H1 (cell line): ENCODE results near the gene RIN1. TPM values are rescaled to one million over a fixed set of nuclear protein-coding genes. Genes with fewer than 3 reads are reported as not detected.
A peak's percentile ranks its signal among the peaks of the same experiment; 100 is the strongest.

Source experiments
- CTCF ChIA-PET: fragments of 300-600 bp; sonication (Branson Sonifier 250); formaldehyde crosslinking; loops from one replicate; lab custom pipeline; 2021; ENCODE audit not compliant: partially characterized antibody; lab: Charles Lee
- POLR2A ChIA-PET: fragments of 300-600 bp; sonication (Branson Sonifier 250); formaldehyde crosslinking; loops from one replicate; lab custom pipeline; 2021; ENCODE audit warnings: inconsistent platforms; ENCODE audit not compliant: partially characterized antibody; lab: Charles Lee
- DNase-seq, 2 experiments: peaks; one replicate each; pipeline versions ENCODE4 v3.0.0 to v3.0.0-alpha.2; 2010 to 2022; ENCODE audit warnings: low spot score in 2 of 2, low read depth in 1 of 2, mixed read lengths in 1 of 2
- FAIRE-seq: peaks from 2 replicates; lab custom pipeline; 2011; peaks lifted over from hg19 to GRCh38; lab: Jason Lieb, UNC
- H2AFZ ChIP-seq: 2 replicates; pipeline ENCODE4 v1.8.1; 2012; ENCODE audit warnings: low read length, inconsistent platforms
- H2AK5ac ChIP-seq: 2 replicates; pipeline ENCODE4 v1.6.1; 2013; ENCODE audit warnings: low read depth, low read length
- H2BK120ac ChIP-seq: replicated peaks from 2 replicates; pipeline ENCODE3; 2013; ENCODE audit warnings: low read depth, low read length, inconsistent platforms
- H2BK12ac ChIP-seq: 2 replicates; pipeline ENCODE4 v1.6.1; 2013; ENCODE audit warnings: low read depth, low read length
- H2BK15ac ChIP-seq: 2 replicates; pipeline ENCODE4 v1.6.1; 2013; ENCODE audit warnings: low read length
- H2BK20ac ChIP-seq: 2 replicates; pipeline ENCODE4 v1.6.1; 2013; ENCODE audit warnings: low read length
- H2BK5ac ChIP-seq: 2 replicates; pipeline ENCODE4 v1.6.1; 2013; ENCODE audit warnings: low read depth, low read length
- H3K14ac ChIP-seq: 2 replicates; pipeline ENCODE4 v1.6.1; 2013; ENCODE audit warnings: inconsistent platforms; ENCODE audit not compliant: insufficient read length
- H3K18ac ChIP-seq: 2 replicates; pipeline ENCODE4 v1.6.1; 2013; ENCODE audit warnings: low read length; ENCODE audit errors: extremely low read depth
- H3K23ac ChIP-seq: 2 replicates; pipeline ENCODE4 v1.6.1; 2013; ENCODE audit warnings: inconsistent platforms; ENCODE audit not compliant: insufficient read length
- H3K23me2 ChIP-seq: 2 replicates; pipeline ENCODE4 v1.6.1; 2013; ENCODE audit warnings: low read depth, low read length
- H3K27ac ChIP-seq: 2 replicates; pipeline ENCODE4 v1.6.1; 2011; ENCODE audit warnings: low read depth, low read length, inconsistent platforms
- H3K27me3 ChIP-seq, 4 experiments: replicated peaks in 1 of 4; 1 replicate in 1 of 4; 2 replicates in 3 of 4; pipeline versions ENCODE4 v1.6.1 to v1.8.1; 2011 to 2013; ENCODE audit warnings: low read length in 3 of 4, mild to moderate bottlenecking in 3 of 4, inconsistent platforms in 2 of 4, mixed read lengths in 2 of 4, moderate library complexity in 1 of 4; ENCODE audit not compliant: control insufficient read depth in 3 of 4, insufficient read depth in 3 of 4; ENCODE audit errors: extremely low read depth in 1 of 4
- H3K36me3 ChIP-seq, 4 experiments: 2 replicates each; pipeline versions ENCODE4 v1.6.1 to v1.8.1; 2011 to 2013; ENCODE audit warnings: mild to moderate bottlenecking in 4 of 4, low read length in 3 of 4, moderate library complexity in 2 of 4, control low read depth in 1 of 4, inconsistent platforms in 1 of 4; ENCODE audit not compliant: insufficient read depth in 4 of 4, control insufficient read depth in 2 of 4
- H3K4ac ChIP-seq: replicated peaks from 2 replicates; pipeline ENCODE3; 2013; ENCODE audit warnings: low read length, low read depth, mixed read lengths, inconsistent platforms; ENCODE audit not compliant: insufficient read length
- H3K4me1 ChIP-seq, 4 experiments: replicated peaks in 1 of 4; 1 replicate in 1 of 4; 2 replicates in 3 of 4; pipeline versions ENCODE4 v1.6.1 to v1.8.1; 2011 to 2013; ENCODE audit warnings: low read length in 3 of 4, inconsistent platforms in 2 of 4, mixed read lengths in 1 of 4; ENCODE audit not compliant: insufficient read depth in 4 of 4, control insufficient read depth in 3 of 4
- H3K4me2 ChIP-seq, 2 experiments: 2 replicates each; pipeline versions ENCODE4 v1.6.1 to v1.8.1; 2011 to 2013; ENCODE audit warnings: low read depth in 2 of 2, low read length in 2 of 2, control low read depth in 1 of 2, inconsistent platforms in 1 of 2, mild to moderate bottlenecking in 1 of 2; ENCODE audit not compliant: insufficient read depth in 1 of 2
- H3K4me3 ChIP-seq, 4 experiments: fragments of 200-600, 300-600 bp in 1 of 4; sonication (generic), shearing (Covaris generic), sonication (Bioruptor Twin) in 1 of 4; 2 replicates each; pipeline versions ENCODE4 v1.5.1 to v1.8.1; 2011 to 2016; ENCODE audit warnings: low read length in 4 of 4, low read depth in 3 of 4, control low read depth in 2 of 4, inconsistent platforms in 2 of 4, mild to moderate bottlenecking in 2 of 4, mixed read lengths in 1 of 4, moderate library complexity in 1 of 4; ENCODE audit not compliant: insufficient read depth in 2 of 4; ENCODE audit errors: extremely low read depth in 1 of 4
- H3K56ac ChIP-seq: replicated peaks from 2 replicates; pipeline ENCODE3; 2013; ENCODE audit warnings: low read depth, mild to moderate bottlenecking, mixed read lengths, low read length, inconsistent platforms; ENCODE audit not compliant: insufficient read length
- H3K79me1 ChIP-seq: 2 replicates; pipeline ENCODE4 v1.6.1; 2013; ENCODE audit warnings: low read depth, low read length, control low read depth
- H3K79me2 ChIP-seq, 2 experiments: 2 replicates each; pipeline versions ENCODE4 v1.6.1 to v1.8.1; 2012 to 2013; ENCODE audit warnings: low read length in 2 of 2, mild to moderate bottlenecking in 2 of 2, inconsistent platforms in 1 of 2; ENCODE audit not compliant: insufficient read depth in 2 of 2, control insufficient read depth in 1 of 2
- H3K9ac ChIP-seq, 4 experiments: replicated peaks in 1 of 4; 1 replicate in 1 of 4; 2 replicates in 3 of 4; pipeline versions ENCODE4 v1.6.1 to v1.8.1; 2011 to 2013; ENCODE audit warnings: low read depth in 3 of 4, low read length in 3 of 4, control low read depth in 2 of 4, mild to moderate bottlenecking in 2 of 4, moderate library complexity in 2 of 4, inconsistent platforms in 1 of 4; ENCODE audit errors: extremely low read depth in 1 of 4
- H3K9me3 ChIP-seq, 2 experiments: 2 replicates each; pipeline versions ENCODE4 v1.6.1 to v1.8.1; 2012 to 2013; ENCODE audit warnings: mild to moderate bottlenecking in 2 of 2, moderate library complexity in 2 of 2, control low read depth in 1 of 2, inconsistent platforms in 1 of 2, low read depth in 1 of 2, low read length in 1 of 2, mixed read lengths in 1 of 2; ENCODE audit not compliant: insufficient read depth in 2 of 2
- H4K20me1 ChIP-seq, 2 experiments: replicated peaks in 1 of 2; 2 replicates each; pipeline versions ENCODE3 to v1.8.1; 2011 to 2013; ENCODE audit warnings: inconsistent platforms in 2 of 2, low read length in 2 of 2, mild to moderate bottlenecking in 1 of 2; ENCODE audit not compliant: insufficient read depth in 2 of 2, control insufficient read depth in 1 of 2
- H4K5ac ChIP-seq: 2 replicates; pipeline ENCODE4 v1.6.1; 2013; ENCODE audit warnings: low read length, low read depth, mixed read lengths, inconsistent platforms; ENCODE audit not compliant: insufficient read length
- H4K8ac ChIP-seq: 2 replicates; pipeline ENCODE4 v1.8.0; 2013; ENCODE audit warnings: mild to moderate bottlenecking, moderate library complexity, low read length, inconsistent platforms; ENCODE audit not compliant: insufficient read depth; ENCODE audit errors: extremely low read depth
- H4K91ac ChIP-seq: replicated peaks from 2 replicates; pipeline ENCODE3; 2013; ENCODE audit warnings: low read length, mixed read lengths, inconsistent platforms; ENCODE audit not compliant: insufficient read length
- ASH2L ChIP-seq: fragments of 200-600, 300-600 bp; sonication (generic); IDR thresholded peaks from one replicate; pipeline ENCODE4 v1.7.1; 2017; ENCODE audit warnings: low read length
- JUND ChIP-seq: IDR thresholded peaks from 2 replicates; pipeline ENCODE4 v1.6.1; 2011; ENCODE audit warnings: mild to moderate bottlenecking, improper control_type of control experiment, low read length
- KDM1A ChIP-seq: fragments of 200-600, 300-600 bp; sonication (generic); IDR thresholded peaks from 2 replicates; pipeline ENCODE4 v1.7.1; 2016; ENCODE audit warnings: mild to moderate bottlenecking, low read length, borderline replicate concordance
- MAX ChIP-seq: IDR thresholded peaks from 2 replicates; pipeline ENCODE4 v1.6.1; 2012; ENCODE audit warnings: inconsistent platforms
- POLR2AphosphoS5 ChIP-seq: IDR thresholded peaks from 2 replicates; pipeline ENCODE4 v1.6.1; 2011; ENCODE audit warnings: low read depth, low read length
- SUZ12 ChIP-seq: fragments of 200-600 bp; sonication (generic); IDR thresholded peaks from 2 replicates; pipeline ENCODE4 v1.6.1; 2012; ENCODE audit warnings: mild to moderate bottlenecking, inconsistent platforms, low read length, moderate library complexity, mixed read lengths
- TBP ChIP-seq: IDR thresholded peaks from 2 replicates; pipeline ENCODE4 v1.6.1; 2011; ENCODE audit warnings: low read depth, low read length, improper control_type of control experiment
- WGBS, 2 experiments: shearing (Covaris generic) in 1 of 2; methylation state at CpG; one replicate each; pipeline versions ENCODE4 v1.1.6 to v1.1.7; 2013 to 2015; ENCODE audit warnings: low lambda C conversion rate in 2 of 2, mixed read lengths in 2 of 2, inconsistent platforms in 1 of 2, low coverage in 1 of 2, missing lambda C conversion rate in 1 of 2; ENCODE audit not compliant: insufficient replicate concordance in 2 of 2, insufficient coverage in 1 of 2, insufficient read length in 1 of 2; ENCODE audit errors: extremely low coverage in 1 of 2, missing lambda C conversion rate in 1 of 2; 5-methylcytosine and 5-hydroxymethylcytosine counted together
- polyA plus RNA-seq, 7 experiments: library from polyadenylated mRNA; depleted of rRNA in 3 of 7; stranded (reverse) in 5 of 7; unstranded in 2 of 7; fragments of >200 nt in 5 of 7; fragments of 200-250 nt in 2 of 7; gene quantifications; 1 replicate in 5 of 7; 2 replicates in 1 of 7; 4 replicates in 1 of 7; pipeline versions ENCODE4 v1.2.1 to v1.2.3, GENCODE V29; 2011 to 2013; ENCODE audit warnings: missing spikeins in 2 of 7, mixed read lengths in 2 of 7
- total RNA-seq: library from RNA; stranded (reverse); fragmentation: NEBNext Ultra II Directional; extraction: Animal tissue kit (Norgen Biotek cat#: 25700); gene quantifications from 2 replicates; pipeline ENCODE4 v1.2.1, GENCODE V29; 2021

RIN1 gene
- total and polyA plus RNA-seq, 2 of the 8 experiments (the other 6 are each of a cell fraction or from before 2014, with no cell fraction given): 2.5 to 5.4 TPM

GRCh38 chr11:66285250-66285947, 50.8 kb downstream of the RIN1 start:
- Histone ChIP-seq H3K4me3 (no peak overlapping the region), H3K56ac (no peak overlapping the region), H3K27me3 (peaks cover 0 to 3% (median 1%) of the 10 kb centered on the region in 4 experiments; a peak in 3 of 7 replicates), H3K9me3 (no peaks in the 10 kb centered on the region), H3K27ac (no peak overlapping the region), H3K14ac (no peak overlapping the region), H4K5ac (no peak overlapping the region), H4K20me1 (peaks cover 11 to 26% of the 10 kb centered on the region in 2 experiments), H3K4ac (no peak overlapping the region), H4K91ac (no peak overlapping the region), H3K79me1 (peaks cover 6% of the 10 kb centered on the region), H3K9ac (no peak overlapping the region), H2BK15ac (no peak overlapping the region), H4K8ac (no peak overlapping the region), H3K23me2 (peaks cover 4% of the 10 kb centered on the region; the same call in 1 of the 2 replicates), H2AK5ac (no peak overlapping the region), H2BK5ac (no peak overlapping the region), H3K4me2 (no peak overlapping the region), H2BK120ac (no peak overlapping the region), H2AFZ (no peak overlapping the region), H3K36me3 (peaks cover 0 to 2% (median 0%) of the 10 kb centered on the region in 4 experiments; a peak in 1 of 8 replicates), H3K18ac (no peak overlapping the region), H3K79me2 (peaks cover 0 to 9% of the 10 kb centered on the region in 2 experiments; a peak in 1 of 4 replicates), H2BK20ac (no peak overlapping the region), H3K4me1 (peaks cover 0 to 25% (median 11%) of the 10 kb centered on the region in 4 experiments; a peak in 5 of 7 replicates), H2BK12ac (no peak overlapping the region), H3K23ac (no peak overlapping the region)
- DNase-seq: no peak
- TF ChIP-seq TBP (no peak), KDM1A (no peak), MAX (no peak), JUND (no peak), POLR2AphosphoS5 (0 out of 2 replicates have a peak, but pooled peaks have one; percentile 13), SUZ12 (no peak), ASH2L (no peak)
- no peak for FAIRE-seq
- WGBS, 2 experiments: 94% methylated on average over 13 of the region's 13 CpGs; no CpG with 5 or more reads in 1 of the 2 experiments
- CTCF ChIA-PET: interaction anchor here (0.8 to 6.9 kb wide), 12 partner anchors 15 to 217 kb away, joined by 3 to 57 read pairs (median 4); no protein-coding TSS in a partner anchor
- POLR2A ChIA-PET: interaction anchor here (0.8 to 1.7 kb wide), 9 partner anchors 8 to 83 kb away, joined by 3 to 8 read pairs (median 3); partner anchors contain the start of gene RAB1B
